Stomach (tissue), 9 donors: Measurements from ENCODE around the gene THAP7. TPM values are rescaled to one million over a fixed set of nuclear protein-coding genes. Genes with fewer than 3 reads are reported as not detected.

Experiments used
- DNase-seq, 2 donors: peaks; one replicate each; pipeline versions ENCODE4 v3.0.0 to v3.0.0-alpha.2; 2013 to 2019
- H3K27ac ChIP-seq, 5 donors: fragments of 200-600 bp in 4 of 5; sonication (generic) in 4 of 5; one replicate each; pipeline ENCODE4 v1.5.1; 2013 to 2019; ENCODE audit warnings: mild to moderate bottlenecking in 1 of 5, moderate library complexity in 1 of 5
- H3K27me3 ChIP-seq, 3 donors: fragments of 200-600 bp; sonication (generic); one replicate each; pipeline ENCODE4 v1.5.1; 2017 to 2019; ENCODE audit warnings: mixed run types in 1 of 3
- H3K36me3 ChIP-seq, 4 donors: fragments of 200-600 bp; sonication (generic); 1 replicate in 3 of 4; 2 replicates in 1 of 4; pipeline ENCODE4 v1.5.1; 2016 to 2019
- H3K4me1 ChIP-seq, 4 donors: fragments of 200-600 bp; sonication (generic); one replicate each; pipeline ENCODE4 v1.5.1; 2016 to 2019
- H3K4me3 ChIP-seq, 4 donors: fragments of 200-600 bp; sonication (generic) in 3 of 4; one replicate each; pipeline ENCODE4 v1.5.1; 2016 to 2019; ENCODE audit warnings: mild to moderate bottlenecking in 1 of 4
- H3K9me3 ChIP-seq, 4 donors: fragments of 200-600 bp; sonication (generic); one replicate each; pipeline ENCODE4 v1.5.1; 2016 to 2019
- CTCF ChIP-seq, 7 experiments: fragments of 450-650 bp in 4 of 7; fragments of 200-600 bp in 3 of 7; sonication (generic) in 3 of 7; IDR thresholded peaks; one replicate each; pipeline ENCODE4 v1.5.1; 2016 to 2019; ENCODE audit warnings: antibody characterized with exemption in 7 of 7, control low read depth in 2 of 7, mild to moderate bottlenecking in 1 of 7
- EP300 ChIP-seq: sonication (generic); formaldehyde crosslinking; IDR thresholded peaks from one replicate; pipeline ENCODE4 v1.6.1; 2017; ENCODE audit warnings: antibody characterized with exemption
- POLR2A ChIP-seq, 4 donors: fragments of 450-650 bp; IDR thresholded peaks; one replicate each; pipeline ENCODE4 v1.6.1; 2016; ENCODE audit warnings: antibody characterized with exemption in 4 of 4, control low read depth in 2 of 4, mild to moderate bottlenecking in 1 of 4, moderate library complexity in 1 of 4
- POLR2AphosphoS5 ChIP-seq, 3 donors: sonication (generic); formaldehyde crosslinking; IDR thresholded peaks; one replicate each; pipeline ENCODE4 v1.6.1; 2016; ENCODE audit warnings: antibody characterized with exemption in 3 of 3
- WGBS, 5 donors: extraction: QIAGEN DNeasy Blood & Tissue Kit in 3 of 5; methylation state at CpG; one replicate each; pipeline versions ENCODE4 v1.1.5 to v1.1.7; 2013 to 2018; 5-methylcytosine and 5-hydroxymethylcytosine counted together
- intact Hi-C: fragments of 100-400 bp; cut with DNase I; formaldehyde crosslinking; loops from one replicate; pipeline ENCODE4 v1.15.1; 2023; ENCODE audit warnings: low total_unique reads
- polyA plus RNA-seq, 3 donors: library from polyadenylated mRNA; stranded (reverse); fragments of 200-250 nt; gene quantifications; one replicate each; pipeline ENCODE4 v1.2.3, GENCODE V29; 2013
- total RNA-seq, 5 donors: library from RNA; depleted of rRNA; stranded (reverse); fragments of >200 nt; gene quantifications; one replicate each; pipeline versions ENCODE4 v1.1.0 to v1.2.3, GENCODE V29; 2014 to 2016
- donor health status: healthy with polysubstance abuse.
- donor health status: Bipolar disorder and iron deficiency.
- donor health status: healthy.

Gene THAP7
- total and polyA plus RNA-seq, 8 donors: 5.8 to 57.2 (median 42.1) TPM

DNA sequence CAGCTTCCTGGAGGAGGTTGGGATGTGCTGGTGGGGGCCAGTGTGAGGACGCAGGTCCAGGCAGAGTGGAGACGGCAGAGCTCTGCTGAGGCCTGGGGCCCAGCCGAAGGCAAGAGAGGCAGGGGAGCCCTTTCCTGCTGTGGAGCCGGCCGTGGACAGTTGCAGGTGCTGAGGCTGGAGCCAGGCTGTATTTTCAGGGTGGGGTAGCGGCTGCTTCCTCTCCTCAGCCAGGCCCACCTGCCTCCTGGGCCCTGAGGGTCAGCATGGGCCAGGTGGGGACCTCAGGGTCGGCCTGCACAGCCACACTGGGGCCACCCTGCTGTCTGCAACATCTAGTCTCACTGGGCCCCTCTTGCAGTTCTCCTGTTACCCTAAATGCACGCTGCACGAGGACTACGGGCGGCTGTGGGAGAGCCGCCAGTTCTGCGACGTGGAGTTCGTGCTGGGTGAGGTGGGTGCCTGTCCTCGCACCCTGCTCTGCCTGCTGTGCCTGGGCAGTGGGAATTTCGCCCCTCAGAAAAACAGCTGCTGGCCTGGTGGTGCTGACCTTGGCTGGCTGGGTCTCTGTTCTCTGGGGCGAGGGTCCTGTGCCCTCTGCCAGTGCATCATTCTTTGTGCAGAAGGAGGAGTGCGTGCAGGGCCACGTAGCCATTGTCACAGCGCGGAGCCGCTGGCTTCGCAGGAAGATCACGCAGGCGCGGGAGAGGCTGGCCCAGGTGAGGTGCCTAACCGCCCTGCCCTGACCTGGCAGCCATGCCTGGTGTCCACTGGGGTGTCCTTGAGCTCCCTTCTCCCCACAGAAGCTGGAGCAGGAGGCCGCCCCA lies 8.4 kb downstream of the THAP7 start:
- no peak overlapping the region for H3K4me3 ChIP-seq
- no peak for TF ChIP-seq POLR2A (IDR thresholded peaks at IDR 0.05)
- no peak for TF ChIP-seq POLR2AphosphoS5 (IDR thresholded peaks at IDR 0.05)
- TF ChIP-seq CTCF (IDR thresholded peaks at IDR 0.05): no peak
- no peak for TF ChIP-seq EP300
- WGBS, 5 donors: 92 to 98% (median 96%) methylated on average over 19 to 29 of the region's 29 CpGs
- no peak overlapping the region for H3K27ac ChIP-seq
- intact Hi-C loops: no loop called here
- no peaks in the 10 kb centered on the region for H3K9me3 ChIP-seq
- H3K4me1 ChIP-seq: peaks cover 0 to 4% (median 1%) of the 10 kb centered on the region in 4 donors
- no peaks in the 10 kb centered on the region for H3K27me3 ChIP-seq
- H3K36me3 ChIP-seq: peaks cover 23 to 99% (median 90%) of the 10 kb centered on the region in 4 donors
- DNase-seq: no peak

DNA sequence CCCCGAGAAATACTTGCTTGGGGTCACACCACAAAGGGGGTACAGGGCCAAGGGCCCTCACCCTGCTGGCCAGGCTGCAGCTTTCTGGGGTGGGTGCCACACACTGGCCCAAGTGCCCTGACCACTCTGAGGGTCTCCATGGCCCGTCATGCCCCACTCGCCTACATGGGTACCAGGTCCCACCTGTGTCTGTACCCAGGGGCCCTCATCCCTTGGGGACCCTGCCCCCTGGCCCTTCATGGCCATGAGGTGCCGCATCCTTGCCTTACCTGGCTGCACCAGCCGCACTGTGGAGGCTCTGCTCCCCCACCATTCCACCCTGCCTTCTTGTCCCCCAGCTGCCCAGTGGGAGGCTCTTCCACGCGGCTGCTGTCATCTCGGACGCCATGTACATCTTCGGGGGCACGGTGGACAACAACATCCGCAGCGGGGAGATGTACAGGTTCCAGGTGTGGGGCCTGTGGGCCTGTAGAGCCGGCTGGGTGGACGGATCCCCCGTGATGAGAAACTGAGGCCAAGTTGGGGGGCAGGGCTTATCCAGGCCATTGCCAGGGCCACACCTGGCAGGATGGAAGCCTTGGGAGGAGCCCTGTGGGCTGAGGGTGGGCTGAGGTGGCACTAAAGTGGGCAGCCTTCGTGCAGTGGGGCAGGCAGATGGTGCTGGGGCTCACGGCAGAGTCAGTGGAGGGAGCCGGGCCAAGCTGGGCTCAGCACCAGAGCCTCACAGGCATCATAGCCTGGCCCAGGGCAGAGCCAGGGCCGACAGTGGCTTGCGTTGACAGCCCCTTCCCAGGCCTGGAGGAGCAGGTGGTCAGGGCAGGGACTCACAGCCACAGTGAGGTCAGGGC lies 9.2 kb downstream of the THAP7 start:
- Histone ChIP-seq H3K27ac (no peak overlapping the region), H3K27me3 (no peaks in the 10 kb centered on the region), H3K9me3 (no peaks in the 10 kb centered on the region), H3K4me1 (no peaks in the 10 kb centered on the region), H3K4me3 (no peak overlapping the region), H3K36me3 (peaks cover 31 to 99% (median 90%) of the 10 kb centered on the region in 4 donors)
- intact Hi-C loops: no loop called here
- TF ChIP-seq CTCF (IDR thresholded peaks at IDR 0.05) (no peak), POLR2A (IDR thresholded peaks at IDR 0.05) (no peak), POLR2AphosphoS5 (IDR thresholded peaks at IDR 0.05) (no peak), EP300 (no peak)
- DNase-seq: no peak
- 85 to 91% (median 91%) methylated on average over 15 to 21 of the region's 21 CpGs for WGBS, 5 donors

DNA sequence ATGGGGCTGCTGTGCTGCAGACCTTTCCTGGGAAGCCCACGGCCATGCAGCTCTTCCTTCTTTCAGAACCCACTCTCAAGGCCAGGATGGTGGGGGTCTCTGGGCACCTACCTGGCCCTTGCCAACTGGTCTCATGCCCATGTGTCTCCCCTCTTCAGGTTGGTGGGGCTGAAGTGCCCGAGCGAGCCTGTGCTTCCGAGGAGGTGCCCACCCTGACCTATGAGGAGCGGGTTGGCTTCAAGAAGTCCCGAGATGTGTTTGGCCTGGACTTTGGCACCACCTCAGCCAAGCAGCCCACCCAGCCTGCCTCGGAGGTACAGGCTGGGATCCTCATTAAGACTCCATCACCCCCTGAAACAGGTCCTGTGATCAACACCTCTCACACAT lies 9.9 kb downstream of the THAP7 start:
- Histone ChIP-seq H3K4me3 (no peak overlapping the region), H3K36me3 (peaks cover 35 to 99% (median 90%) of the 10 kb centered on the region in 4 donors), H3K27ac (no peak overlapping the region), H3K9me3 (no peaks in the 10 kb centered on the region), H3K27me3 (no peaks in the 10 kb centered on the region), H3K4me1 (no peaks in the 10 kb centered on the region)
- TF ChIP-seq POLR2AphosphoS5 (IDR thresholded peaks at IDR 0.05): no peak
- no peak for TF ChIP-seq EP300
- TF ChIP-seq CTCF (IDR thresholded peaks at IDR 0.05): no peak
- no peak for TF ChIP-seq POLR2A (IDR thresholded peaks at IDR 0.05)
- intact Hi-C loops: no loop called here
- no peak for DNase-seq
- WGBS, 5 donors: 84 to 96% (median 86%) methylated on average over 5 to 7 of the region's 7 CpGs

DNA sequence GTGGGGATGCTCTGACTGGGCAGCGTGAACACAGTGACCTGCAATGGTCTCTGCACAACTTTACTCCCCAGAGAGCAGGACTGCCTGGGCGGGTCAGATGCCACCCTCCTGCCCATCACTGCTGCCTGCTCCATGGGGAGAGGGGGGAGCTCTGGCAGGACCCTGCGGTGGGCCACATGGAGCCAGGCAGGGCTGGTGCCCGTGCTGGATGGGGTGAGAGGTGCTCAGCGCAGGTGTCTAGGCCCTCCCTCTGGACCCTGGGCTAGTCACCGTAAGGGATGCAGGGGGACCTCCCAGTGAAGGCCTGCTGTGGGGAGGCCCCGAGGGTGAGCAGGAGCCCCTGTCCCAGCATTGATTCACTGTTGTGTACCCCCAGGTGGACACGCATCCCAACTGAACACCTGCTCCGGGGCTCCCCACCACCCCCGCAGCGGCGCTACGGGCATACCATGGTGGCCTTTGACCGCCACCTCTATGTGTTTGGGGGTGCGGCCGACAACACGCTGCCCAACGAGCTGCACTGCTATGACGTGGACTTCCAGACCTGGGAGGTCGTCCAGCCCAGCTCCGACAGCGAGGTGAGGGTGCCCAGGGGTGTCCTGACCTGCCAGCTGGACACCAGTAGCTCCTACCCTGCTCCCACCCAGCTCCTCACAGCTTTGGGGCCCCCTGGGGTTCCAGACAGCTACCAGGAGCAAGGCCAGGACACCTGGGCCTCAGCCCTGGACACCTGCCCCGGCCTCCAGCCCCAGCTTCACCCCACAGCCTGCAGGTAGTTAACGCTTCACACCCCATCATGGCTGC lies 10.5 kb downstream of the THAP7 start:
- 89 to 95% (median 93%) methylated on average over 10 to 24 of the region's 24 CpGs for WGBS, 5 donors
- no peak for TF ChIP-seq POLR2AphosphoS5 (IDR thresholded peaks at IDR 0.05)
- no peak for TF ChIP-seq CTCF (IDR thresholded peaks at IDR 0.05)
- no peak for TF ChIP-seq POLR2A (IDR thresholded peaks at IDR 0.05)
- TF ChIP-seq EP300: no peak
- no peak for DNase-seq
- H3K4me3 ChIP-seq: no peak overlapping the region
- intact Hi-C loops: no loop called here
- no peaks in the 10 kb centered on the region for H3K4me1 ChIP-seq
- no peak overlapping the region for H3K27ac ChIP-seq
- no peaks in the 10 kb centered on the region for H3K9me3 ChIP-seq
- no peaks in the 10 kb centered on the region for H3K27me3 ChIP-seq
- H3K36me3 ChIP-seq: peaks cover 35 to 99% (median 90%) of the 10 kb centered on the region in 4 donors
